HEK293 (cell line): ENCODE measurements around the gene LTBP1.

Source experiments
- CTCF ChIA-PET: fragments of 350-600 bp; formaldehyde crosslinking; extraction: SDS; loops from one replicate; lab custom pipeline; 2021; ENCODE audit warnings: antibody characterized with exemption; lab: Yijun Ruan, JAX
- POLR2A ChIA-PET: fragments of 300-600 bp; formaldehyde crosslinking; extraction: SDS; loops from one replicate; lab custom pipeline; 2020; ENCODE audit warnings: antibody characterized with exemption, inconsistent platforms; lab: Yijun Ruan, JAX
- H3K27ac ChIP-seq: fragments of 200-500 bp; sonication (Bioruptor generic); 2 replicates; pipeline ENCODE4 v1.5.1; 2014; ENCODE audit warnings: low read depth, low read length, control low read depth, inconsistent platforms; ENCODE audit errors: extremely low read depth
- H3K36me3 ChIP-seq, 2 experiments: fragments of 200-500 bp in 1 of 2; sonication (Bioruptor generic) in 1 of 2; 1 replicate in 1 of 2; 2 replicates in 1 of 2; pipeline ENCODE4 v1.5.1; 2014 to 2017; ENCODE audit warnings: inconsistent platforms in 2 of 2, low read length in 2 of 2; ENCODE audit not compliant: control insufficient read depth in 2 of 2, insufficient read depth in 1 of 2
- H3K4me1 ChIP-seq: fragments of 200-500 bp; sonication (Bioruptor generic); 2 replicates; pipeline ENCODE4 v1.5.1; 2014; ENCODE audit warnings: mild to moderate bottlenecking, low read length, inconsistent platforms; ENCODE audit not compliant: control insufficient read depth, insufficient read depth
- H3K4me3 ChIP-seq: 2 replicates; pipeline ENCODE4 v1.5.1; 2011; ENCODE audit warnings: low read depth, mild to moderate bottlenecking, control low read depth, low read length, moderate library complexity
- H3K9me3 ChIP-seq: fragments of 200-500 bp; sonication (Bioruptor generic); 2 replicates; pipeline ENCODE4 v1.5.1; 2014; ENCODE audit warnings: low read depth, low read length, inconsistent platforms; ENCODE audit not compliant: control insufficient read depth, insufficient read depth
- BCL11B ChIP-seq: fragments of 450-650 bp; formaldehyde crosslinking; IDR thresholded peaks from 2 replicates; pipeline ENCODE4 v1.5.1; 2016; ENCODE audit warnings: low read depth, missing biosample characterization, missing genetic modification characterization
- KLF10 ChIP-seq: fragments of 450-650 bp; IDR thresholded peaks from 2 replicates; pipeline ENCODE4 v1.5.1; 2018; ENCODE audit warnings: missing biosample characterization, mild to moderate bottlenecking, missing genetic modification characterization
- KLF8 ChIP-seq: fragments of 450-650 bp; formaldehyde crosslinking; IDR thresholded peaks from 2 replicates; pipeline ENCODE4 v1.5.1; 2016; ENCODE audit warnings: missing biosample characterization, missing genetic modification characterization
- REPIN1 ChIP-seq: fragments of 450-650 bp; formaldehyde crosslinking; IDR thresholded peaks from 2 replicates; pipeline ENCODE4 v1.5.1; 2017; ENCODE audit warnings: missing biosample characterization, missing genetic modification characterization, low read depth
- SCRT2 ChIP-seq: fragments of 450-650 bp; formaldehyde crosslinking; IDR thresholded peaks from 2 replicates; pipeline ENCODE4 v1.5.1; 2016; ENCODE audit warnings: missing biosample characterization, missing genetic modification characterization
- YY1 ChIP-seq: fragments of 450-650 bp; formaldehyde crosslinking; IDR thresholded peaks from 2 replicates; pipeline ENCODE4 v1.5.1; 2018; ENCODE audit warnings: missing biosample characterization, missing genetic modification characterization
- ZBTB17 ChIP-seq: fragments of 450-650 bp; formaldehyde crosslinking; IDR thresholded peaks from 2 replicates; pipeline ENCODE4 v1.5.1; 2016; ENCODE audit warnings: missing biosample characterization, missing genetic modification characterization
- ZBTB20 ChIP-seq: fragments of 450-650 bp; formaldehyde crosslinking; IDR thresholded peaks from 2 replicates; pipeline ENCODE4 v1.5.1; 2016; ENCODE audit warnings: missing biosample characterization, missing genetic modification characterization
- ZBTB7A ChIP-seq: fragments of 450-650 bp; formaldehyde crosslinking; IDR thresholded peaks from 2 replicates; pipeline ENCODE4 v1.5.1; 2016; ENCODE audit warnings: low read depth, missing biosample characterization, missing genetic modification characterization
- ZBTB8A ChIP-seq: fragments of 450-650 bp; formaldehyde crosslinking; IDR thresholded peaks from 2 replicates; pipeline ENCODE4 v1.5.1; 2016; ENCODE audit warnings: missing biosample characterization, missing genetic modification characterization
- ZNF112 ChIP-seq: fragments of 450-650 bp; formaldehyde crosslinking; IDR thresholded peaks from 2 replicates; pipeline ENCODE4 v1.5.0; 2017; ENCODE audit warnings: missing biosample characterization, missing genetic modification characterization
- ZNF146 ChIP-seq: fragments of 450-650 bp; formaldehyde crosslinking; IDR thresholded peaks from 2 replicates; pipeline ENCODE4 v1.5.1; 2016; ENCODE audit warnings: missing biosample characterization, missing genetic modification characterization
- ZNF19 ChIP-seq: fragments of 450-650 bp; formaldehyde crosslinking; IDR thresholded peaks from 2 replicates; pipeline ENCODE4; 2016; ENCODE audit warnings: missing biosample characterization, missing genetic modification characterization, low read depth
- ZNF202 ChIP-seq: fragments of 450-650 bp; formaldehyde crosslinking; IDR thresholded peaks from 2 replicates; pipeline ENCODE4 v1.5.1; 2016; ENCODE audit warnings: missing biosample characterization, missing genetic modification characterization, borderline replicate concordance
- ZNF274 ChIP-seq, 2 experiments: fragments of 200-500 bp in 1 of 2; fragments of 450-650 bp in 1 of 2; sonication (Bioruptor generic) in 1 of 2; formaldehyde crosslinking in 1 of 2; IDR thresholded peaks; 2 replicates each; pipeline versions ENCODE4 v1.5.1 to v1.6.1; 2014 to 2016; ENCODE audit warnings: borderline replicate concordance in 1 of 2, inconsistent platforms in 1 of 2, low read length in 1 of 2, missing biosample characterization in 1 of 2, missing genetic modification characterization in 1 of 2
- ZNF37A ChIP-seq: fragments of 450-650 bp; IDR thresholded peaks from 2 replicates; pipeline ENCODE4 v1.5.1; 2018; ENCODE audit warnings: missing biosample characterization, missing genetic modification characterization
- ZNF501 ChIP-seq: fragments of 450-650 bp; formaldehyde crosslinking; IDR thresholded peaks from 2 replicates; pipeline ENCODE4 v1.5.1; 2016; ENCODE audit warnings: missing biosample characterization, missing genetic modification characterization
- ZNF544 ChIP-seq: fragments of 450-650 bp; formaldehyde crosslinking; IDR thresholded peaks from 2 replicates; pipeline ENCODE4 v1.5.0; 2017; ENCODE audit warnings: missing biosample characterization, missing genetic modification characterization
- ZNF571 ChIP-seq: fragments of 450-650 bp; formaldehyde crosslinking; IDR thresholded peaks from 2 replicates; pipeline ENCODE4 v1.5.0; 2017; ENCODE audit warnings: missing biosample characterization, missing genetic modification characterization
- ZNF624 ChIP-seq: fragments of 450-650 bp; formaldehyde crosslinking; IDR thresholded peaks from 2 replicates; pipeline ENCODE4 v1.5.1; 2017; ENCODE audit warnings: missing biosample characterization, missing genetic modification characterization
- TF ChIP-seq, protein P1 (sequence below): fragments of 450-650 bp; formaldehyde crosslinking; IDR thresholded peaks from 2 replicates; pipeline ENCODE4 v1.5.1; 2016; ENCODE audit warnings: missing biosample characterization, missing genetic modification characterization
- TF ChIP-seq, protein P2 (sequence below): sonication (generic); formaldehyde crosslinking; IDR thresholded peaks from 2 replicates; pipeline ENCODE4 v1.8.1; 2022; ENCODE audit warnings: mild to moderate bottlenecking, moderate library complexity, missing genetic modification reagents

The LTBP1 gene

GRCh38 chr2:33301355-33301754 lies 354.6 kb downstream of the LTBP1 start:
- ChIA-PET CTCF (no interaction called here), POLR2A (no interaction called here)
- TF ChIP-seq ZNF146 (tag by site-specific recombination) (no peak), ZBTB7A (tag by site-specific recombination) (no peak), ZNF112 (tag by site-specific recombination) (no peak), ZBTB17 (tag by site-specific recombination) (no peak), ZNF274 (IDR thresholded peaks at IDR 0.05; ENCODE audit: low read length) (no peak), ZNF274 (tag by site-specific recombination; IDR thresholded peaks at IDR 0.05; ENCODE audit: borderline replicate concordance) (no peak), ZBTB20 (no peak), KLF10 (no peak)
- Histone ChIP-seq H3K9me3 (no peaks in the 10 kb centered on the region), H3K36me3 (peaks cover 0 to 3% of the 10 kb centered on the region in 2 experiments; a peak in 2 of 3 replicates), H3K4me1 (no peaks in the 10 kb centered on the region), H3K4me3 (no peak overlapping the region), H3K27ac (no peak overlapping the region)

DNA sequence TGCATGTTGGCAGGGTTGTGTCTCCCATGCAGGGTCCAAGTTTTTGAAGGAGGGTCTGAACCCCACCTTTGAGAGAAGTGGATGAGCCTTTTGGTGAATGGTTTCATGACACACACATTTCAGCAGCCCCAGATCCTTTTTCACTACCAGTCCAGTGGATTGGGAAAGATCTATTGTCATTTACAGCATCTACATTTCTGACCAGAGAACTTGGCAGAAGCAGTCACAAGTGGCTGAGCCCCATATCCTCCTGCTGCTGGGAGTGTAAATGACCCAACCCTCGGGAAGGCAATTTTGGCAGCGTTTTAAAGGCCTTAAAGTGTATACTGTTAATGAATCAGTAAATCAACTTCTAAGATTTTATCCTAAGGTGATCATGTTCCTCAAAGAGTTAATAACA lies 355.6 kb downstream of the LTBP1 start:
- TF ChIP-seq ZNF19 (tag by site-specific recombination), result no peak
- TF ChIP-seq ZNF571 (tag by site-specific recombination), result no peak
- no peak for TF ChIP-seq KLF8 (tag by site-specific recombination)
- TF ChIP-seq, protein P1, sequence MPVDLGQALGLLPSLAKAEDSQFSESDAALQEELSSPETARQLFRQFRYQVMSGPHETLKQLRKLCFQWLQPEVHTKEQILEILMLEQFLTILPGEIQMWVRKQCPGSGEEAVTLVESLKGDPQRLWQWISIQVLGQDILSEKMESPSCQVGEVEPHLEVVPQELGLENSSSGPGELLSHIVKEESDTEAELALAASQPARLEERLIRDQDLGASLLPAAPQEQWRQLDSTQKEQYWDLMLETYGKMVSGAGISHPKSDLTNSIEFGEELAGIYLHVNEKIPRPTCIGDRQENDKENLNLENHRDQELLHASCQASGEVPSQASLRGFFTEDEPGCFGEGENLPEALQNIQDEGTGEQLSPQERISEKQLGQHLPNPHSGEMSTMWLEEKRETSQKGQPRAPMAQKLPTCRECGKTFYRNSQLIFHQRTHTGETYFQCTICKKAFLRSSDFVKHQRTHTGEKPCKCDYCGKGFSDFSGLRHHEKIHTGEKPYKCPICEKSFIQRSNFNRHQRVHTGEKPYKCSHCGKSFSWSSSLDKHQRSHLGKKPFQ (tag by site-specific recombination), result no peak
- no peak for TF ChIP-seq KLF10
- no peak for TF ChIP-seq SCRT2 (tag by site-specific recombination)
- Histone ChIP-seq H3K4me1 (no peaks in the 10 kb centered on the region), H3K27ac (no peak overlapping the region), H3K36me3 (peaks cover 0 to 3% of the 10 kb centered on the region in 2 experiments; a peak in 2 of 3 replicates), H3K4me3 (no peak overlapping the region), H3K9me3 (no peaks in the 10 kb centered on the region)
- ChIA-PET POLR2A (no interaction called here), CTCF (no interaction called here)

- CTCF ChIA-PET, result no interaction called here
- no peak overlapping the region for H3K27ac ChIP-seq
These were observed 357.5 kb downstream of the LTBP1 start for GRCh38 chr2:33304032-33304864.

More at GRCh38 chr2:33304032-33304864, 357.5 kb downstream of the LTBP1 start:
- no peaks in the 10 kb centered on the region for H3K4me1 ChIP-seq
- POLR2A ChIA-PET, result no interaction called here
- no peaks in the 10 kb centered on the region for H3K9me3 ChIP-seq
- no peak overlapping the region for H3K4me3 ChIP-seq
- TF ChIP-seq ZBTB8A, result no peak
- no peak for TF ChIP-seq ZNF37A (tag by site-specific recombination)
- no peak for TF ChIP-seq ZNF624 (tag by site-specific recombination)
- TF ChIP-seq ZBTB7A (tag by site-specific recombination), result no peak
- TF ChIP-seq REPIN1 (tag by site-specific recombination), result no peak
- no peak for TF ChIP-seq ZNF501 (tag by site-specific recombination)
- no peak for TF ChIP-seq ZNF544 (tag by site-specific recombination)
- TF ChIP-seq BCL11B (tag by site-specific recombination), result no peak
- no peak for TF ChIP-seq ZNF202 (tag by site-specific recombination)
- TF ChIP-seq, protein P2, sequence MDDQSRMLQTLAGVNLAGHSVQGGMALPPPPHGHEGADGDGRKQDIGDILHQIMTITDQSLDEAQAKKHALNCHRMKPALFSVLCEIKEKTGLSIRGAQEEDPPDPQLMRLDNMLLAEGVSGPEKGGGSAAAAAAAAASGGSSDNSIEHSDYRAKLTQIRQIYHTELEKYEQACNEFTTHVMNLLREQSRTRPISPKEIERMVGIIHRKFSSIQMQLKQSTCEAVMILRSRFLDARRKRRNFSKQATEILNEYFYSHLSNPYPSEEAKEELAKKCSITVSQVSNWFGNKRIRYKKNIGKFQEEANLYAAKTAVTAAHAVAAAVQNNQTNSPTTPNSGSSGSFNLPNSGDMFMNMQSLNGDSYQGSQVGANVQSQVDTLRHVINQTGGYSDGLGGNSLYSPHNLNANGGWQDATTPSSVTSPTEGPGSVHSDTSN (CRISPR knock-in tag), result no peak
- no peak for TF ChIP-seq YY1 (tag by site-specific recombination)
- peaks cover 0 to 3% of the 10 kb centered on the region in 2 experiments; a peak in 2 of 3 replicates for H3K36me3 ChIP-seq
